Tongue (tissue), 2 donors: Measurements from ENCODE around the gene VSIG10. TPM values are rescaled to one million over a fixed set of nuclear protein-coding genes. Genes with fewer than 3 reads are reported as not detected.
A peak's percentile ranks its signal among the peaks of the same experiment; 100 is the strongest.

Experiments used
- DNase-seq: peaks from one replicate; pipeline ENCODE4 v3.0.0-alpha.2; 2015
- total RNA-seq: library from RNA; depleted of rRNA; stranded (reverse); fragments of >200 nt; gene quantifications from one replicate; pipeline ENCODE4 v1.2.3, GENCODE V29; 2014

The VSIG10 gene
- total RNA-seq, 1 donor from 2014 or later, result 17.3 TPM

- DNase-seq, result peak; percentile 15
These were observed 44.2 kb downstream of the VSIG10 start for GRCh38 chr12:118059341-118060191.

GRCh38 chr12:118058881-118059280, 44.9 kb downstream of the VSIG10 start:
- no peak for DNase-seq

GRCh38 chr12:118058227-118058626, 45.6 kb downstream of the VSIG10 start:
- no peak for DNase-seq

- DNase-seq, result no peak
These were observed 47.7 kb downstream of the VSIG10 start for GRCh38 chr12:118055865-118056773.

- DNase-seq, result peak; percentile 43
These were observed 48.7 kb downstream of the VSIG10 start for GRCh38 chr12:118055144-118055557.

- no peak for DNase-seq
These were observed 50.5 kb downstream of the VSIG10 start for GRCh38 chr12:118053071-118053985.

- DNase-seq, result peak; percentile 37
These were observed 51.3 kb downstream of the VSIG10 start for GRCh38 chr12:118052324-118053070.

GRCh38 chr12:118050972-118051910, 52.6 kb downstream of the VSIG10 start:
- DNase-seq, result no peak

- no peak for DNase-seq
These were observed 57.4 kb downstream of the VSIG10 start for GRCh38 chr12:118046430-118046829.

GRCh38 chr12:118044577-118044976, 59.2 kb downstream of the VSIG10 start:
- DNase-seq, result no peak

- no peak for DNase-seq
These were observed 59.7 kb downstream of the VSIG10 start for GRCh38 chr12:118044075-118044474.

GRCh38 chr12:118042091-118042490, 61.7 kb downstream of the VSIG10 start:
- no peak for DNase-seq

GRCh38 chr12:118038137-118038536, 65.7 kb downstream of the VSIG10 start:
- no peak for DNase-seq

GRCh38 chr12:118036672-118037411, 67.0 kb downstream of the VSIG10 start:
- DNase-seq, result no peak

- DNase-seq, result no peak
These were observed 68.4 kb downstream of the VSIG10 start for GRCh38 chr12:118035190-118036041.

- peak; percentile 47 for DNase-seq
These were observed 69.2 kb downstream of the VSIG10 start for GRCh38 chr12:118034429-118035189.

GRCh38 chr12:118033902-118034301, 69.9 kb downstream of the VSIG10 start:
- no peak for DNase-seq
